Measurements from ENCODE around the gene BCL11A. TPM values are rescaled to one million over a fixed set of nuclear protein-coding genes. Genes with fewer than 3 reads are reported as not detected.

BCL11A gene
- total RNA-seq, 1 experiment from 2014 or later, result 91.4 TPM

- Histone ChIP-seq H3K79me2 (ENCODE audit: insufficient read depth, low read length) (no peaks in the 10 kb centered on the region), H3K4ac (ENCODE audit: low read depth, low read length) (no peak overlapping the region), H3K4me2 (ENCODE audit: insufficient read depth, insufficient read length, low read length) (no peak overlapping the region), H2BK15ac (ENCODE audit: low read depth, low read length) (no peak overlapping the region), H3K9ac (ENCODE audit: extremely low read depth, insufficient read length, low read length) (no peak overlapping the region), H2AK5ac (ENCODE audit: insufficient read length, low read length) (no peak overlapping the region), H4K91ac (ENCODE audit: insufficient read length, low read depth, low read length) (no peak overlapping the region), H2AFZ (ENCODE audit: low read length) (no peak overlapping the region), H3K27me3 (ENCODE audit: insufficient read depth, low read length) (no peaks in the 10 kb centered on the region), H2BK5ac (ENCODE audit: insufficient read length, low read length) (no peak overlapping the region), H3K4me1 (ENCODE audit: insufficient read depth, low read length) (peaks cover 3% of the 10 kb centered on the region; the same call in 1 of the 2 replicates), H3K9me3 (ENCODE audit: control insufficient read depth, low read depth, low read length) (no peaks in the 10 kb centered on the region), H3K14ac (ENCODE audit: insufficient read depth, low read length) (no peak overlapping the region), H4K20me1 (ENCODE audit: control insufficient read depth, insufficient read depth, insufficient read length) (no peaks in the 10 kb centered on the region), H2BK12ac (ENCODE audit: insufficient read length, low read depth, low read length) (no peak overlapping the region), H2BK20ac (ENCODE audit: low read depth, low read length, poor library complexity, severe bottlenecking) (no peak overlapping the region), H3K79me1 (ENCODE audit: insufficient read depth, low read depth, low read length, poor library complexity, severe bottlenecking) (no peaks in the 10 kb centered on the region), H4K8ac (replicated peaks; ENCODE audit: insufficient read length, low read depth, low read length) (no peak overlapping the region), H3K23ac (ENCODE audit: insufficient read length, low read depth, low read length) (no peak overlapping the region), H4K5ac (ENCODE audit: insufficient read length, low read depth, low read length) (no peak overlapping the region), H3T11ph (ENCODE audit: low read length) (no peak overlapping the region), H2BK120ac (ENCODE audit: low read depth, low read length, poor library complexity, severe bottlenecking) (no peak overlapping the region), H3K27ac (ENCODE audit: insufficient read length, low read depth, low read length) (no peak overlapping the region), H3K23me2 (ENCODE audit: insufficient read length, low read depth, low read length, poor library complexity, severe bottlenecking) (no peaks in the 10 kb centered on the region), H3K56ac (ENCODE audit: insufficient read length, low read depth, low read length) (no peak overlapping the region), H3K18ac (ENCODE audit: insufficient read length, low read depth, low read length) (no peak overlapping the region)
- H3K27ac Mint-ChIP-seq, result no peak overlapping the region
- no CpG with 5 or more reads among the region's 6 CpGs for WGBS (ENCODE audit: extremely low coverage, insufficient read length, low lambda C conversion rate)
- H3K4me1 Mint-ChIP-seq, result peaks cover 33 to 54% of the 10 kb centered on the region in 2 experiments
- H3K9me3 Mint-ChIP-seq, result no peaks in the 10 kb centered on the region; a peak in 1 of 5 replicates
- H3K27me3 Mint-ChIP-seq (ENCODE audit: low read depth), result peaks cover 9% of the 10 kb centered on the region
- no peak for DNase-seq
- no peak for TF ChIP-seq CTCF (conservative IDR thresholded peaks at IDR 0.05)
- H3K36me3 Mint-ChIP-seq (ENCODE audit: insufficient read depth in 1 of 3, low read depth in 3 of 3), result no peaks in the 10 kb centered on the region
- H3K4me3 Mint-ChIP-seq, result no peak overlapping the region
These were observed 114.8 kb downstream of the BCL11A start for GRCh38 chr2:60438653-60439052.
